Stimulated activated CD4-positive, alpha-beta T cell treated with anti-CD3 and anti-CD28 coated beads, Interleukin-12 subunit alpha, Interleukin-12 subunit beta, amount 100 ng/mL, for 4 hours (primary cell): ENCODE measurements around the gene C1orf226.
"Not testable (repeated sequence)": the region's sequence is repeated elsewhere in the genome, so short reads cannot be mapped to it uniquely, and the experiment has no call there.

Experiments
- DNase-seq: peaks from one replicate; pipeline ENCODE4 v3.0.0-alpha.2; 2020

The C1orf226 gene

DNA sequence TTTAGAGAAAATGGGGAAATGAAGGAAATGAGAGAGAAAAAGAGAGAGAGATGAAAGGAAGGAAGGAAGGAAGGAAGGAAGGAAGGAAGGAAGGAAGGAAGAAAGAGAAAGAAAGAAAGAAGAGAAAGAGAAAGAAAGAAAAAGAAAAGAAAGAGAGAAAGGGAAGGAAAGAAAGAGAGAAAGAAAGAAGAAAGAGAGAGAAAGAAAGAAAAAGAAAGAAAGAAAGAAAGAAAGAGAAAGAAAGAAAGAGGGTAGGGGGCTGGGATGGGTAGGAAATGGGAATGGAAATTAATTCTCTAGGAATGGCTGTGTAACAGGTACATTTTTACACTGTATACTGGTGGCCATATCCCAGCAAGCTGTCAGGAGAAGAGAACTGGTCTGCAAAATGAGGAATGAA lies 34.7 kb downstream of the C1orf226 start:
- no peak for DNase-seq

- no peak for DNase-seq
Measured at GRCh38 chr1:162416909-162417308, 35.4 kb downstream of the C1orf226 start.

DNA sequence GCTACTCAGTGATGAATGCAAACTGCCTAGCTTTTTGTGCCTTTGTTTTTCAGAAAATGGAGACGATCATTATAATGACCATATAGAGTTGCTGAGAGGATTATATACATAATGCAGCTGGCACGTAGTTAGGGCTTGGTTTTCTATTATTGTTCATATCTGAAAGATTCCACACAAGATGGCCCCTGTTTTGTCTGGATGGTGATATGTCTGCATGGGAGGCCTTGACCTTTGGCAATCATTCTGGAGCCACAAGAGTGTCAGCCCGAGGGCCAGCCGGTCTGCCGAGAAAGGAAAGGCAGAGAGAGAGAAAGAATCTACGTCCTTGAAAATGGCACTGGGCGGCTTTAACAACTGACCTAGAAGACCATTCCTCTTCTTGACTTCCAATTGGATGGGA lies 36.1 kb downstream of the C1orf226 start:
- DNase-seq: no peak

DNA sequence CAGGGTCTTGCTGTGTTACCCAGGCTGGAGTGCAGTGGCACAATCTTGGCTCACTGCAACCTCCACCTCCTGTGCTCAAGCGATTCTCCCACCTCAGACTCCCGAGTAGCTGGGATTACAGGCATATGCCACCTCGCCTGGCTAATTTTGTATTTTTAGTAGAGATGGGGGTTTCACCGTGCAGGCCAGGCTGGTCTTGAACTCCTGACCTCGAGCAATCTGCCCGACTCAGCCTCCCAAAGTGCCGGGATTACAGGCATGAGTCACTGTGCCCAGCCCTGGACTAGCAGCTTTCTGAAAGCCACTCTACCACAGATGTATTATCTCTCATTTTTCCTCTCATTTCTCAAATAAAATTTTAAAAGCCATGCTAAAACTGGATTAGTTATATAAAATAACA lies 37.1 kb downstream of the C1orf226 start:
- not testable (repeated sequence) for DNase-seq

- DNase-seq: not testable (repeated sequence)
Measured at GRCh38 chr1:162419450-162419931, 38.0 kb downstream of the C1orf226 start.

DNA sequence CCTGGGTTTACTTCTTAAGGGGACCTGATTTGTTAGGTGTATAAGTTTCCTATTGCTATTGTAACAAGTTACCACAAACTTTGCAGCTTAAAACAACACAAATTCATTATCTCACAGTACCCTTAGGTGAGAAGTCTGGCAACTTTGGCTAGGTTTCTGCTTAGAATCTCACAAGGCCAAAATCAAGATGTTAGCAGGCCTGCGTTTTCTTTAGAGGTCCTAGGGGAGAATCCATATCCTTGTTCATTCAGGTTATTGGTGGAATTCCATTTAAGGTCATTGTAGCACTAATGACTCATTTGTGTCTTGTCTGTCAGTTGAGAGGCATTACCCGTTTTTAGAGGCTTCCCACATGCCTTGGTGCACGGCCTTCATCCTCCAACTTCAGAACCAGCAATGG lies 38.6 kb downstream of the C1orf226 start:
- no peak for DNase-seq

DNA sequence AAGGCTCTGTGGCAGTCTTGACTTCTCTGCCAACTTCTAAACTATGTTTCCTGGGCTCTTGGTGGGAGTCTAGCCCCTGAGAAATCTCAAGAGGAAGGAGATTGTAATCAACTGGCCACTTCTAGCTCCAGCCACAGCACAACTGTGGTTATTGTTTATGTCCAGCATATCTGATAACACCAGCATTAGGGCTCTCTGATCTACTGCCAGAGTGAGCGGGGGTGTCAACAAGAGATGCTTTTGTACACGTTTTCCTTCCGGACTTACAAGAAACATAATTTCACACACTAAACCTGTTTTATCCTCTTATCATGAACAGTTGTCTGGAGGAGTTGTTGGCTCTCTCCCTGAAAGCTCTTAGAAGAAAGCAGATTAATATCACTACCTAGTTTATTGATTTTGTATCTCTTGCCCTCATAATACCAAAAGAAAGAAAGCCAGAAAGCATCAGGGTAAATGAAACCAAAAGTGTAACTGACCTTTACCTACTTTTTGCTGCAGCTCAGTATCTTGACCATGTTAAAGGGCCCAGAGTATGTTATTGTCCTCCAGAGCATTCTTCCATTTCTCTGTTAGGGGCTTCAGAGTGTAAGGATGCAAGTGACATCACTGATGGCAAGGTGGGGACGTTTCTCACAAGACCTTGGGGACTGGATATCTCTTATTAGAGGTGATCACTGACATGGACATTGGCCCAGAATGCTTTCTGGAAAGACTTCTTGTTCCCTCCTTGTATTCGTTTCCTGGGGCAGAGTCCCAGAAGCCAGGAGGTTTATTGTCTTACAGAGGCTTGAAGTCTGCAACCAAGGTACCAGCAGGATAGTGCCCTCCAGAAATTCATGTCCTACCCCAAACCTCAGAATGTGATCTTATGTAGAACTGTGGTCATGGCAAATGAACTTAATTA lies 40.0 kb downstream of the C1orf226 start:
- no peak for DNase-seq

- DNase-seq: no peak
Measured at GRCh38 chr1:162422662-162423375, 41.3 kb downstream of the C1orf226 start.

DNA sequence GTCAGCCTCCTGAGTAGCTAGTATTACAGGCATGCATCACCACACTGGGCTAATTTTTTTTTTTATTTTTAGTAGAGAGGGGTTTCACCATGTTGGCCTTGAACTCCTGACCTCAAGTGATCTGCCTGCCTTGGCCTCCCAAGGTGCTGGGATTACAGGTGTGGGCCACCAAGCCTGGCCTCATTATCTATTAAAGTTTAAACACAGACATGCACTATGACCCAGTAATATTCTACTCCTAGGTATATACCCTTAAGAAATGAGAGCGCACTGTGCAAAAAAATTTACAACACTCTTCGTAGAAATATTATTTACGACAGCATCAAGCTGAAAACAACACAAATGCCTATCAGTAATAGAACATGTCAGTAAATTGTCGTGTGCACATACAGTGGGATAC lies 49.1 kb downstream of the C1orf226 start:
- no peak for DNase-seq

GRCh38 chr1:162432977-162433713 lies 51.6 kb downstream of the C1orf226 start:
- DNase-seq: not testable (repeated sequence)
